ENCODE data around the gene MYCBP2.

MYCBP2 gene

DNA sequence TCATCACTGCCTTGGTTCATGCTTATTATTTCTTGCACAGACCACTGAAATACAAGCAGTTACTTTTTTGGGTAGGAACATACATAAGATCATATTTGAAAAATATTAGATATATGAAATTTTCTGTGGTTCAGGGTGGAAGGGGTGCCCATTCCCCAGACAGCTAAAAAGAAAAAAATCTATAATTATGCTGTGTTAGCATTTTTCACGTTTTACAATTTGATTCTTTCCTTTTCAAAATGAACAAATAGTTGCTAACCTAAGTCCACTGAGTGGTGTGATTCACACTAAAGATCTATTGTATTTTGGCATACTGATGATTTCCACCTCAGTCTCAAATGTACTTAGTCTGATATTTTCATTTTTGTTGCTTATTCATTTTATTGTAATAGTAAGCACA, 233.2 kb downstream of the MYCBP2 start:
- DNase-seq (ENCODE audit: low spot score) = no peak

DNA sequence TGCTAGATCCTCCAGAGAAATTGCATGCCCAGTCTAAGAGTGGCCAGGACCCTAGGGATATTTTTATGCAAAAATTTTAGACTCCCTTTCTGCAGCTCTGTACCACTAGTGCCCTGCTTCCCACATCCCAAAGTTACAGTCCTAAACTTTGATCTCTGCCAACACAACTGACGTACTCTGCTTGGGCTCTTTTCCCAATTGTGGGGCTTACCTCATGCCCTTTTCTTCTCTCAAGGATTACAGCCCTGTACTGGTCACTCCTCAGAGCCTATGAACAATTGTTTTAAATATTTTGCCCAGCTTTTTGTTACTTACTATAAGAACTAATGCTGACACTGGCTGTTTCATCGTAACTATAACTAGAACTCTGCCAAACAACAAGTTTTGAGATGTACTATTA, 242.1 kb downstream of the MYCBP2 start:
- no peak for DNase-seq (ENCODE audit: low spot score)

DNA sequence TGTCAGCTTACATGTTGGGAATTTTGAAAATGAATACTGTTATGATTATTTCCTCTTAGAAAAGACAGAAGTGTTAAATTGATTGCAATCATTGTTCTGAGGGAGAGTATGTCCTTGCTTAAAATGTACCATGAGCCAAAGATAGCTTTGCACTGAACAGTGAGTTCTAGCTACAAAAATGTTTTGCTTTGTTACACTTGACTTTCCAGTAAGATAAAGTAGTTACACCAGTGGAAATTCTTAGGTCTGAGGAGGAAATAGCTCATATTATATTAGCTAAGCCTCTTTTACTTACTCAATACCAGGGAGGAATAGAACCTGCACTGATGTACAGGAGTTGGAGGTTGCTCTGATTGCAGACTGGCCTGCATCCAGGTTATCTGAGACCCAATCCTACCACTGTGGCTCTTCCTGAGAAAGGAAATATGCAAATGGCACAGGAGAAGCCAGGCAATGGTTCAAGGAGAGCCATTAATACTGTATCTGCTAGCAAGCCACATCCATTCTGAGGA, 246.9 kb downstream of the MYCBP2 start:
- no peak for DNase-seq (ENCODE audit: low spot score)

DNA sequence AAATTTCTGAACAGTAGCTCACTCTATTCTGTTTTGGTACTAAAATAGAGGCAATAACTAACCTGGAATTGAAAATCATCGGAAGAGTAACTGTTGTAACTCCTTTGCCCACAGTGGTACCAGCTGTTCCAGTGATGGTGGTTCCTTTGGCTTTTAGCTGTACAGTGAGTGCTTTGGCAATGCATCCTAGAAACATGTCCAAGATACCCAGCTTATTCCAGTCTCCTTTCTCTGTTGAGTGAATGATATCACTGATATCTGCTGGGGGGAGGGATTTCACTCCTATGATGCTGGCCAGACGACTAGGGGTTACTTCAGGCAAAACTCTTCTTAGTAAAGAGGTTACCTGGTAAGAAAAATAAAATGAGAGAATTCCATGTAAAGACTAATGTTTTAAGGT, 259.4 kb downstream of the MYCBP2 start:
- no peak for DNase-seq (ENCODE audit: low spot score)

DNA sequence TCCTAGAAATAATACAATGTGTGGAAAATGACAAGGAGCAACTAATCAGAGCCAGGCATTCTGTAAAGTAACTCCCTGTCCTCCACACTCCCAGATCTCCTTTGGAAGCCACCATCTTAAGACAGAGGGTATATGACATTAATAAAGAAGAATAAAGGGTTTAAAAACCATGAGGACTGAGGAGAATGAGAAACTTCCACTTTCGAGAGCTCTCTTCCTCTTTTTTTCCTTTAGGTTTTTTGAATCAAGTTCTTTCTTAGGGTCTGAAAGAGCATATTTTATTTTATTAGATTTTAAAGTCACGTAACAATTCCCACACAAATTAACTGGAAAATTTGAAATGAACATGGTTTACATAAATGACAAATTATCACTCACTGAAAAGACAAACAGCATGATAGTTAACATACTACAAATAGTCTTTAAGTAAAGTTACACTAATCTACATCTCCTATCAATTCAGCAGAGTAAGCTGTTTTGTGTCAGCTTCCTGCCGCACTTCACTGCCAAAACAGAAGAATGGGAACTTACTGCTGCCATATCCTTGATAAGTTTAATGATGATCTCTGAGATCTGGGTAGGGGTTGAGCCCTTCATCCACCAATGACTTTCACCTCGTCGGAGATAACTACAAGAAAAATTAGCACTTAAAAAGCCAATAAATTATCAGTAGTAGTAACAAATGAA, 261.3 kb downstream of the MYCBP2 start:
- DNase-seq (ENCODE audit: low spot score) = no peak

DNA sequence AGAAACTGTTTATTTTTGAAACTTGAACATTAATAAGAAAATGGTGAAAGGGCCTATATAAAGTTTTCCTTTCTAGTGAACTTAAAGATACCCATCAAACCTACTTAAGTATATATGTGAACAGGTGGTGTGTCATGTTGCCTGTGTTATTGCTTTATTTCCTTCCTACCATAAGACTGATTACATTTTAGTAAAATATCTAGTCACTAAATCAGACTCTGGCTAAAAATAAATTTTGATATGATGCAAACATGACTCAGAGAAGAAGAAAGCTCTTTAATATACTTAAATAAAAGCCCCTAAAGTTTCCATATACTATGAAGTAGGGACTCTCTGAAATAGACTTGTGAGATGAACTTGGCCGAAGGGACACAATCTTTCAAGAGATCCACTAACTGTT, 264.8 kb downstream of the MYCBP2 start:
- no peak for DNase-seq (ENCODE audit: low spot score)

DNA sequence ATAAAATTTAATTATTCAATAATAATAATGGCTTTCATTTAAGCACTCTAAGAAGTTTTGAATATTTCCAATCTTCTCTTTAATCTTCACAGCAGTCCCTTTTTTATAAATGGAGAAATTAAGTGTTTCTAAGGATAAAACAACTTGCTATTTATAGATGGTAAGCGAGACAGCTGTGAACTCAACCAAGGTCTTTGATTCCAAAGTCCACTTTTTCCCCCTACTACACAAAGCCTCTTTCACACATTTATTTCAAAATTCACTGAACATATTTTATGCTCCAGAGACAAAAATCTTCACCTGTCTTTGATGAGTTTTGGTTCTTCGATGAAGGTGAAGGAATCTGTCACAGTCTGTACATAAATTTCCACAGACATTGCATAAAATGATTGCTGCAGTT, 265.5 kb downstream of the MYCBP2 start:
- DNase-seq (ENCODE audit: low spot score) = no peak

DNA sequence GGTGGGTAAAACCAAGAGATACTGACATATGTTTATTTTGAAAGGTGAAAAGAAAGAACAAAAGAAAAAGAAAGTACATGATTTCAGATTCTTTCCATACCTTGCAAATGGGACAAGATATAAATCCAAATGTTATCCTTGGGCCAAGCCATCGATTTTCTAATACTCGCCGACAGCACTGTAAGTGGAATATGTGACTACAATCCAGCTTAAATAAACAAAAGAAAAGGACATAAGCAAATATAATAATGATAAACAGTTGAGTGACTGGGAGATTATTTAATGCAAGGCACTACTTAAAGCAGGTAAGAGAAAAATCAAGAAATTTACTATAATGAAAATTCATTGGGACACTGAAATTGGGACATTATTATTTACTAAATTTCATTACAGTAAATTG, 270.0 kb downstream of the MYCBP2 start:
- DNase-seq (ENCODE audit: low spot score) = no peak

DNA sequence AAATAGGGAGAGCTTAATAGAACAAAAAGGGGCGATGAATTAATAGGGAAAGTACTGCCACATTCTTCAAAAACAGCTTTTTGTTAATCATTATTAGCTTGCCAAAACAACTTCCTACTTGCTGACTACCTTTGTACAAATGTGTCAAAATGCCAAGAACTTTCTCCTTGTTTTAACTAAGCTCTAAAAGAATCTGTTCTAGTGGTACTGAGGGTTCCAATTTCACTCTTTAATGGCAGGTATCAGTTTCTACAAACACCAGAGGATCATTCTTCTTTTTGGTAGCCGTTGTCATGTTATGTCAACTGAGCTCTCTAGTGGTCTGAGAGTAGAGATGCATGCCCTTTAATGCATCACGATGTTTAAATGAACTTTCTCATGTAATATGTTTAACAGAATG, 270.5 kb downstream of the MYCBP2 start:
- no peak for DNase-seq (ENCODE audit: low spot score)

DNA sequence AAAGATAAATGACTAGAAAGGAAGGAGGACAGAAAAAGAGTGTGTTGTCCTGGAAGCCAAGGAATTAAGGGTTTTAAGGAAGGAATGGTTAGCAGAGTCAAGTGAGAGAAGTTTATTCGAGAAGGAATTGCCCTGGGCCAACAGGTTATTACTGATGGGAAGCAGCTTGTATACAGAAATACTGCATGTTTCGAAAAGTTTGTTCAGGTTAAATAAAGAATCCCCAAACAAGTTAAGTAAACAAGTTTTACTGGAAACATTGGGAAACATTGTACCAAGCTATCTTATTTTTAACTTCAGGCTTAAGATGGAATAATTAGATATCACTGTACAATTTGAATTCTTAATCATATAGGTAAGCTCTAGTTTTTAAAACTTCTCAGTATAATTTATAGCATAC, 271.7 kb downstream of the MYCBP2 start:
- no peak for DNase-seq (ENCODE audit: low spot score)

DNA sequence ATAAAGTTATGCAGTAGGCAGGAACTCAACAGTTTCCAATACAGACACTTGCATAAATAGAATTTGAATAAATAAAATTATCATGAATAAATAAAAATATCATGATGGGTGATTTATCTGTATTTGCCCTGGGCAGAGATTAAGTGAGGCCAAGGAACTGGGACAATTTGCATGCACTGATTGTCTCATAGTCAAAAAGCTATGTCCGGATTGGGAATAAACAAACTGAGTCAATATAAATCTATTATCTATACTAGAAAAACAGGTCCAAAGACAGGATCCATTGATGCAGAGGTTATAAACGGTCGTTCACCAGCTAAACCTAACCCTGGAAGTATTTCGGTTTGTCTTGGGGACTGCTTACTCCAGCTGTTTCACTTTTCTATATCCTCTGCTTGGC, 273.7 kb downstream of the MYCBP2 start:
- no peak for DNase-seq (ENCODE audit: low spot score)

DNA sequence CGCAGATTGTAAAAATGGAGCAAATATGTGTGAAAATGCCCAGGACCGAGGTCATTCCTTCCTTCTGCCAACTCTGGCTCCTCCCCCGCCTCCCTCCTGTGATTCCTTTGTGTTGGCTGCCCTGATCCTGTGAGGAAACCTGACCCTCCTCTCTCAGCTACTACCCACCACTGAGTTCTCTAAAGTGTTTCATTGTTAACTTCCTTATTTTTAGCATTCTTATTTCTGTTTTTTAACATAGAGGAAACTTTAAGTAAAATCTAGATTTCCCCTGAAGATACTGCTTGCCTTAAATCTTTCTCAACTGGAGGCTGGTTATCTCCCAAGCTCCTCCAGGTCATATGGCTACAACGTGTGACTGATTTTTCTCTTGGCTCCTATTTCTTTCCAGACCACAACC, 278.2 kb downstream of the MYCBP2 start:
- DNase-seq (ENCODE audit: low spot score) = no peak

DNA sequence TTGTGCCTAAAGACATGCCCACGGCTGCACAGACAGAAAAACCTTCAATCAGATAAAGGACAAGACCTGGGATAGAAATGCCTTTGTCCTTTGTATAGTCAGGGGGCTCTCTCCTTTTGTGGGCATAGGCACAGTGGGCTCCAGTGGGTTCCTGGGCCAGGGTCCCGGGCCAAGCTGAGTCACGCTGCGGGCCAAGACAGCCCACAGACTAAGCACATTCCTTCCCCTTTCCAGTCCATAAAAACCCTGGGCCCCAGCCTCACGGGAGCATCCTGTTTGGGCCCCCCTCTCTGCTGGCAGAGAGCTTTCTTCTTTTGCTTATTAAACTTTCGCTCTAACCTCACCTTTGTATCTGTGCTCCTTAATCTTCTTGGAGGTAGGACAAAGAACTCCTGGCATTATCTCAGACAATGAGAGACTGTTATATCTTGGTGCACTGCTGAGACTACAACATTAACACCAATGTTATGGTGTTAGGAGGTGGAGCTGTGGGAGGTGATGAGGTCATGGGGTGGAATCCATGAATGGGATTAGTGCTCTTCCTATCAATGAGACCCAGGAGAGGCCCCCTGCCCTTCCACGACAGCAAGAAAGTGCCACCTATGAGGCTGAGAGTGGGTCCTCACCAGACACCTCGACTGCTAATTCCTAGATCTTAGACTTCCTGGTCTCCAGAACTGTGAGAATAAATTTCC, 279.1 kb downstream of the MYCBP2 start:
- no peak for DNase-seq (ENCODE audit: low spot score)

DNA sequence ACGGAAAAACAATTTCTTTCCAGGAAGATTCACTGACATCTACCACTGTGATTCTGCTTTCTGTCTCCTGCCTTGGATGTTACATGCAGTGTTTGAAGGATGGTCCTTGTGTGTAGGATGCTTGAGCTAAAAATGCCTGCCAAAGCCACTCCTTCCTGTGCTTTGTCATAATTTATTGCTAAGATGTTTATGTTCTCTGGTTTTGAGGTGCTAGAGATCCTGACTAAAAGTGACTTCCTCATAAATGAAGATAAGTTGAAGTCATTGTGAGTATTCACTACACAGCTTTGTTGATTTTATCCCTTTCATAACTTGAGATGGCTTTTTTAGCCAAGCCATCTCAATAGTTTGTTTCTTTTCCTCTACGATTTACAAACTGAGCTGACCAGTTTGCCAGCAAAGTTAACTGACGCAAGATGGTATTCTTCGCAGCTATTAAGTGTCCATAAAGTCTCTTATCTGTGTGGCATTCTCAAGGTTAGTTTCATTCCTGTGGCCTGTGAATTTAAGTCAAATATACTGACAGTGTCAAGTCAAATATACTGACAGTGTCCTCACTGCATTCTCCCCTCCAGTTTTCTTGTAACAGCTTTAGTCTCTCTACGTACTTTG, 284.2 kb downstream of the MYCBP2 start:
- DNase-seq (ENCODE audit: low spot score) = no peak

DNA sequence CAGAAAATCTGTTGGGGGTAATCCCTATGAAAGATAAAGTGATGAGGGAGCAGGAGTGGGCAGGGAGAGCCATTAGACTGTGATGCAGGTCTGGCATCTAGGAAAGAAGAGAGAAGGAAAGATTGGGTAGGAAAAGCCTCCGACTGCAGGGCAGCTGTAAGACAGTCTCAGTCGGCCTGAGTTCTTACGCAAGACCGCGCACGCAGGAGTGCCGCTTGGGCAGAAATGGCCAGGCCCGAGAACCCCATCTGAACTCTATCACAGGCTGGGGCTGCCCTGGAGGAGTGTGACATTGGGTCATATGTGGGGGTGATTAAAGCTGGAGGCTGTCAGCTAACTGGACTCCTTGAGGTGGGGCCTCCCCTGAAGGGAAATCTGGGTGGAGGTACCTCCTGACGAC, 286.1 kb downstream of the MYCBP2 start:
- no peak for DNase-seq (ENCODE audit: low spot score)

DNA sequence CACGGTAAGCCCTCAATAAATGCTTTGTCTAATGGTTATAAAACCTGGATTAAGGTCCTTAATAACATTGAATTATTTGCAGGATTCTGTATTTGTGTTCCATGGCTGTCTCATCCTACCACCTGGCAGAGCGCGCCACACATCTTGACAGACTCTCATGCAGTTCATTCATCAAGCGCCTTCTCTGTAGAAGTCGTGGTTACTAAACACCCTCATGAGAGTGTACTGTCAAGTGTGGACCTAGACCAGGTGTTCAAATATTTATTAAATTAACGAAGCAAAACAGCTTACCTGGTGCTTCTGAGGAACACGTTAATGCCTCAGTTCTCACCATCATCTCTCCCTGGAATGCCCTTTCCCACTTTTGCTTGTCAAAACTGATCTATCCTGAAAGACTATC, 286.8 kb downstream of the MYCBP2 start:
- DNase-seq (ENCODE audit: low spot score) = no peak

DNA sequence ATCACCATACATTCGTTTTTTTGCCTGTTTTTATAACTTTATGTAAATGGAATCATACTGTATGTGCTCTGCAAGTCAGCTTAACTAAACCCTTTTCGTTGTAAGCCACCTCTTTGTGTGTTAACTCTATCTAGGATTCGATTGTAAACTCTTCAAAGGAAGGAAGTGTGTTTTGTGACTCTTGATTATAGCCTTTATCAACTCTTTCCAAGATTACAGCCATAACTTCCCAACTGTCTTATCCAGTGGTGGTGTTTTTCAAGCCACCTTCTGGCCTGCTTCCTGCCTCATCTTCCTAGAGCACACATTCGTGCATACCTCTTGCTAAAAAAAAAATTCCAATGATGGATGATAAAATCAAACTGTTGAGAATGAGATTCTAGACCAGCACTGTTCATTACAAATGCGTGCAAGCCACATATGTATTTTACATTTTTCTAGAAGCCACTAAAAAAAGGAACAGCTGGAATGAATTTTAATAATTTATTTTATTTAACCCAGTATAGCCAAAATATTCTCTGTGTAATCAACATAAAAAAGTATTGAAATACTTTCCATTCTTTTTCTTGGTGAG, 287.9 kb downstream of the MYCBP2 start:
- DNase-seq (ENCODE audit: low spot score) = no peak

DNA sequence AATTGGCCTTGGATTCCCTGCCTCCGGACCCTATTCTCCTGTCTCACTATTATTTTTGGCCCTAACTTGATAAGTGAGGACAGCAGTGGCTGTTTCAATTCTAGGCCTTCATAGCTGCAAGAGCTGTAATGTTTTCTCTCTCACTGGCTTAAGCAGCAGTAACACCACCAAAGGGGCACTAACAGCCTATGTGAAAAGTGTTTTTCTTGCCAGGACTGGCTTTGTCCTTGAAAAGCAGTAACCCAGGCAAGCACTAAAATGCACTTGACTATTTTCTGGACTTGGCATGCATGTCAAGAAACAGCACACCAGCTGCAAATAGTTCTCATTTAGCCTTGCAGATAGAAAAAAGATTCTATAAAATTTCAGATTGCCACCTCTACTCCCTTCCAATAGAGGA, 290.6 kb downstream of the MYCBP2 start:
- no peak for DNase-seq (ENCODE audit: low spot score)

DNA sequence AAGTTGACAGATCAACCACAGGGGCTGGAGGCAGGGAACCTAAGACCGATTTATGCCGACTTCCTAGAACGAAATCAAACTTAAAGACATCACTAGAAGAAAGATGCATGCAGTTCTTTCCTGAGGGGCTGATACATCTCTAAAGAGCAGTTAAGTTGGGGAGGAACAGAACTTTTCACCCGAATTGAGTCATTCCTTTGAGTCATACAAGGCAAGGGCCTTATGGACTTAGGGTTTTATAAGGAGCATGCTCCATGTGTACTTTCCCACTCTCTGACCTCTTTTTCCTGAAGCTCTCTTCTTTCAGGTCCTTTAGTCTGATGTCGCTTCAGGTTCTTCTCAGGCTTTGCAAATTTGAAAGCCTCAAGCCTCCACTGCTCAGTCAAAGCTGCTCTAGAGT, 292.0 kb downstream of the MYCBP2 start:
- DNase-seq (ENCODE audit: low spot score) = peak; percentile 45

DNA sequence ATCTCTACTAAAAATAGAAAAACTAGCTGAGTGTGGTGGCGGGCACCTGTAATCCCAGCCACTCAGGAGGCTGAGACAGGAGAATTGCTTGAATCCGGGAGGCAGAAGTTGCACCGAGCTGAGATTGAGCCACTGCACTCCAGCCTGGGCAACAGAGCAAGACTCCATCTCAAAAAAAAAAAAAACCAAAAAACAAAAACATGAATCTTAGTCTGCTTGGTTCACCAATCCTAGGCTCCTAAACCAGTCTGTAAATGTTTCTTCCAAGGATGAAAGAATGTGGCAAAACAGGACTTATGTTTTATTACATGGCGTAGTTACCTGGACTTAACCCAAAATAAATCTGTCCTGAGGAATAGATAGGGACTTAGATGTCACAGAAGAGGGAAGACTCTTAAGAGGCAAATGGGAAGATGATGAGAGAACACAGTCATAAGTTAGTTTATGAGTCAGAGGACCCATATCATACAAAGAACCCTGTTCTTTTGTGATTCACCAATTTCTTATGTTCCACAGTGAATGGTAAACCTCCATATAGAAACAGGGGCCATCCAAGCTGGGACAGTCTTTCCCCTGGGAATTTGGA, 293.1 kb downstream of the MYCBP2 start:
- no peak for DNase-seq (ENCODE audit: low spot score)

DNA sequence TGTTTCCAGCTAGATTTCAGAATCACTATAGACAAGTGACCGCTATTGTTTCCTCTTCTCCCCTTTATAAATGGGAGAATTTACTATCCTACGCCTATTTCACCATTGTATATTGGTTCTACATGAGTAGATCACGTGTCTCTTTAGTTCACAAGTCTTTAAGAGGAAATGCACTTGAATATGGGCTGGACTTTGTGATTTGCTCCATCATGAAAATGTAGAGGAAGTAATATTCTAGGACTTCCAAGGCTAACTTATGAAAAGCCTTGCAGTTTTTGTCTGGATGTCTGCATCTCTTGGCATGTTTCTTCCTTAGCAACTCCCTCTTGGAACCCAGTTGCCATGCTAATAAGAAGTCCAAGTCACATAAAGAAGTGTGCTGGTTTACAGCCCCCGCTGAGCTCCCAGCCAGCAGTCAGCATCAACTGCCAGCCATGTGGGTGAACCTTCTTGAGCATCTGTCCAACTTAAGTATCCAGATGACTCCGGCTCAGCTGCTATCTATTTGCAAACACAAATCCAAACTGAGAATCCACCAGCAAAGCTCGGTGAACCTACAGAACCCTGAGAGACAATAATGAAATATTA, 295.1 kb downstream of the MYCBP2 start:
- DNase-seq (ENCODE audit: low spot score) = no peak

DNA sequence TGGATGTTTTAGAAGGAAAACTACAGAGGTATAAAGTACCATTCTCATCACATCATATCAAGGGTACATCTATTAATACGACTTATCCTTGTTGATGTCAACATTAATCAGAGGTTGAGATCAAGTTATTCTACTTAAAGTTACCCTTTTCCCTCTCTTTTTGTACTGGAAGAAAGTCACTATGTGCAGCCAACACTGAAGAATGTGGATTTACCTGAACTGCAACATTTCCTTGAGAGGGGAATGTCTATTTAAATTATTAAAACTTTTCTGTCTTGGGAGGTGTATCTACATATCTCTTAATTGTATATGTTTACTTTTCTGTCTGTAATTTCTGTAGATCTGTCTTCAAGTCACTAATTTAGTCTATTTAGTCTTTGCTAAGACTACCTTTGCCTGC, 297.5 kb downstream of the MYCBP2 start:
- DNase-seq (ENCODE audit: low spot score) = no peak

All from AG08395 (cell line).